HL-60 (cell line): ENCODE results near the gene MKI67.
A peak's percentile ranks its signal among the peaks of the same experiment; 100 is the strongest.

ENCODE experiments used
- DNase-seq, 2 experiments: peaks; one replicate each; pipeline ENCODE4 v3.0.0-alpha.2; 2010 to 2020; ENCODE audit warnings: low read depth in 1 of 2, low spot score in 1 of 2
- H3K27ac ChIP-seq: fragments of 250-450 bp; sonication (Bioruptor Pico); replicated peaks from 2 replicates; pipeline ENCODE4 v1.5.1; 2020; ENCODE audit warnings: mild to moderate bottlenecking, moderate library complexity
- H3K27me3 ChIP-seq: fragments of 250-450 bp; sonication (Bioruptor Pico); 2 replicates; pipeline ENCODE4 v1.5.1; 2021; ENCODE audit warnings: mild to moderate bottlenecking, moderate library complexity; ENCODE audit not compliant: insufficient read depth, poor library complexity, severe bottlenecking
- H3K4me3 ChIP-seq: replicated peaks from 2 replicates; pipeline ENCODE4 v1.5.1; 2011; ENCODE audit warnings: mild to moderate bottlenecking, control low read depth, low read length; ENCODE audit not compliant: insufficient read depth
- CTCF ChIP-seq: IDR thresholded peaks from one replicate; pipeline ENCODE4 v1.5.1; 2011; ENCODE audit warnings: low read length, control low read depth, inconsistent platforms; ENCODE audit not compliant: insufficient read depth
- GABPA ChIP-seq: IDR thresholded peaks from 2 replicates; pipeline ENCODE4 v1.6.1; 2012; ENCODE audit warnings: low read depth
- POLR2AphosphoS5 ChIP-seq: IDR thresholded peaks from 2 replicates; pipeline ENCODE4 v1.6.1; 2012; ENCODE audit warnings: low read depth
- REST ChIP-seq: IDR thresholded peaks from 2 replicates; pipeline ENCODE4 v1.6.1; 2012; ENCODE audit warnings: low read depth; ENCODE audit not compliant: insufficient replicate concordance
- SPI1 ChIP-seq: IDR thresholded peaks from 2 replicates; pipeline ENCODE4 v1.6.1; 2012; ENCODE audit warnings: low read depth, mild to moderate bottlenecking, borderline replicate concordance

MKI67 gene

GRCh38 chr10:128070721-128071416 is 55.4 kb downstream of the MKI67 start:
- TF ChIP-seq REST: no peak
- no peak for TF ChIP-seq CTCF
- TF ChIP-seq POLR2AphosphoS5: no peak
- no peak for TF ChIP-seq SPI1
- TF ChIP-seq GABPA: no peak
- no peaks in the 10 kb centered on the region for H3K27me3 ChIP-seq
- no peak overlapping the region for H3K4me3 ChIP-seq
- no peak for DNase-seq
- H3K27ac ChIP-seq: no peak overlapping the region

- TF ChIP-seq GABPA (no peak), SPI1 (no peak), CTCF (no peak), POLR2AphosphoS5 (no peak)
- Histone ChIP-seq H3K27me3 (no peaks in the 10 kb centered on the region), H3K27ac (no peak overlapping the region), H3K4me3 (no peak overlapping the region)
- DNase-seq: no peak
Measured at GRCh38 chr10:128070161-128070560, 56.1 kb downstream of the MKI67 start.

- Histone ChIP-seq H3K27ac (no peak overlapping the region), H3K4me3 (no peak overlapping the region), H3K27me3 (no peaks in the 10 kb centered on the region)
- TF ChIP-seq CTCF (peak; percentile 34), SPI1 (no peak), POLR2AphosphoS5 (no peak), REST (no peak), GABPA (no peak)
- peak in 1 of 2 experiments; percentile 78 for DNase-seq
Measured at GRCh38 chr10:128069351-128070051, 56.7 kb downstream of the MKI67 start.
